ENCODE data around the gene ERI3.

Gene ERI3

GRCh38 chr1:44327679-44328491, 27.2 kb downstream of the ERI3 start:
- H3K9me3 ChIP-seq (ENCODE audit: severe bottlenecking) = no peaks in the 10 kb centered on the region
- ATAC-seq (ENCODE audit: low read depth) (peak; percentile 89), DNase-seq (ENCODE audit: low spot score) (peak; percentile 99)
- H3K27me3 ChIP-seq (ENCODE audit: insufficient read depth, poor library complexity, severe bottlenecking) = no peaks in the 10 kb centered on the region
- H3K27ac ChIP-seq (ENCODE audit: poor library complexity, severe bottlenecking) = peak overlapping the region; percentile 94
- H3K36me3 ChIP-seq (ENCODE audit: low read depth) = no peaks in the 10 kb centered on the region
- TF ChIP-seq CTCF (IDR thresholded peaks at IDR 0.05; ENCODE audit: poor library complexity, severe bottlenecking) = no peak
- H3K4me1 ChIP-seq (ENCODE audit: insufficient read depth, poor library complexity, severe bottlenecking) = peaks cover 31% of the 10 kb centered on the region
- H3K4me3 ChIP-seq (ENCODE audit: severe bottlenecking) = no peak overlapping the region

DNA sequence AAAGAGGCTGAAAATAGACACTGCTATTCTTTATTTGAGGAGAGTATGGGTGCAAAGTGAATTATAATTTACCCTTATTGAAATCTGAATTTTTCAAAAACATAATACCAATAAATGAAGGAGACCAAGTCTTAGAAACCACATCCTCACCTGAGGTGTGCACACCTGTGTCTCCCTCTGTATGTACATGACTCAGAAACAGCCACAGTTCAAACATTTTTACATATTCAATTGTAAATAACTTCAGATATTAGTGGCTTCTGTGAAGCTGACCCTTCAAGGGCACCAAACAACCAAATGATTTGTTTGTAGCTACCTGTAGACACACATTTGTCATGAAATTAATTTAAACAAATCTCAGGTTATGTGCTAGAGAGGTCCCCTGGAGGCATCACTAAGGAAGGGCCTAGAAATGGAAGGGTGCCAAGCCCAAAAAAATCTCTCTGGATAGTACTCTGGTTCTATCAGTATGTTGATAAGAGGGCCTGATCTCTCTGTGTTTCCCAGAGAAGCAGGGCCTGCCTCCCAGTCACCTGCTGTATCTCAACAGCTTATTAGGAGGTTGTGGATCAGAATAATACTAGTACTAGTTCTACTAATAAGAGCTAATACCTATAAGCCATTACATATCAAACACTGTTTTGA, 28.1 kb downstream of the ERI3 start:
- no peaks in the 10 kb centered on the region; the same call in 1 of the 2 replicates for H3K36me3 ChIP-seq (ENCODE audit: low read depth)
- H3K4me1 ChIP-seq (ENCODE audit: insufficient read depth, poor library complexity, severe bottlenecking) = peaks cover 31% of the 10 kb centered on the region
- no peak overlapping the region for H3K4me3 ChIP-seq (ENCODE audit: severe bottlenecking)
- peak overlapping the region; percentile 94 for H3K27ac ChIP-seq (ENCODE audit: poor library complexity, severe bottlenecking)
- H3K9me3 ChIP-seq (ENCODE audit: severe bottlenecking) = no peaks in the 10 kb centered on the region
- TF ChIP-seq CTCF (IDR thresholded peaks at IDR 0.05; ENCODE audit: poor library complexity, severe bottlenecking) = no peak
- peak; percentile 15; the same call in 1 of the 3 replicates for ATAC-seq (ENCODE audit: low read depth)
- no peaks in the 10 kb centered on the region for H3K27me3 ChIP-seq (ENCODE audit: insufficient read depth, poor library complexity, severe bottlenecking)
- no peak for DNase-seq (ENCODE audit: low spot score)

- peaks cover 31% of the 10 kb centered on the region for H3K4me1 ChIP-seq (ENCODE audit: insufficient read depth, poor library complexity, severe bottlenecking)
- DNase-seq (ENCODE audit: low spot score) (no peak), ATAC-seq (ENCODE audit: low read depth) (no peak)
- no peak overlapping the region for H3K4me3 ChIP-seq (ENCODE audit: severe bottlenecking)
- no peaks in the 10 kb centered on the region; the same call in 1 of the 2 replicates for H3K36me3 ChIP-seq (ENCODE audit: low read depth)
- H3K27ac ChIP-seq (ENCODE audit: poor library complexity, severe bottlenecking) = peak overlapping the region; percentile 94
- H3K27me3 ChIP-seq (ENCODE audit: insufficient read depth, poor library complexity, severe bottlenecking) = no peaks in the 10 kb centered on the region
- no peak for TF ChIP-seq CTCF (IDR thresholded peaks at IDR 0.05; ENCODE audit: poor library complexity, severe bottlenecking)
- no peaks in the 10 kb centered on the region for H3K9me3 ChIP-seq (ENCODE audit: severe bottlenecking)
Measured at GRCh38 chr1:44326024-44326701, 28.9 kb downstream of the ERI3 start.

DNA sequence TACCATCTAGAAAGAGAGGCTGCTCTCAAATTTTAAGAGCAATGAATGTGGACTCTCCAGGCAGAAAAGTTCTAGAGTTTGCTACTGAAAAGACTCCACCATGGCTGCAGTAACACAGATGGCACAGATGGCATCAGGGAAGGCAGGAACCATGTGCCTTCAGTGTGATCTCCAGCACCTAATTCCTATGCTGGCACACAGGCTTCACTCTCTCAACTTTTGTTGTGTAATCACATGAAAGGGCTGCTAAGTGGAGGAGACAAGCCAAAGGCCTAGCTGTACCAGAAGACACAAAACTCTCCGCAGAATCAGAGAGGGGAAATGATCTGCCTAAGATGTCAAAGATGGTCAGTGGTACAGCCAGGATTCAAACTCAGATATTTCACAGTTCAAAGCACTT, 31.1 kb downstream of the ERI3 start:
- peaks cover 5% of the 10 kb centered on the region for H3K36me3 ChIP-seq (ENCODE audit: low read depth)
- no peak overlapping the region for H3K27ac ChIP-seq (ENCODE audit: poor library complexity, severe bottlenecking)
- peaks cover 28% of the 10 kb centered on the region for H3K4me1 ChIP-seq (ENCODE audit: insufficient read depth, poor library complexity, severe bottlenecking)
- no peak overlapping the region for H3K4me3 ChIP-seq (ENCODE audit: severe bottlenecking)
- no peak for DNase-seq (ENCODE audit: low spot score)
- H3K27me3 ChIP-seq (ENCODE audit: insufficient read depth, poor library complexity, severe bottlenecking) = no peaks in the 10 kb centered on the region
- no peak for ATAC-seq (ENCODE audit: low read depth)
- no peaks in the 10 kb centered on the region for H3K9me3 ChIP-seq (ENCODE audit: severe bottlenecking)
- TF ChIP-seq CTCF (IDR thresholded peaks at IDR 0.05; ENCODE audit: poor library complexity, severe bottlenecking) = no peak

All from RWPE2 (cell line).